WTC11 (cell line): Measurements from ENCODE around the gene MORC2. TPM values are rescaled to one million over a fixed set of nuclear protein-coding genes. Genes with fewer than 3 reads are reported as not detected.

Experiments
- ATAC-seq: fragments of 200-7000 bp; cut with Tn5 transposase; 2 replicates; pipeline ENCODE4 v1.10.0; 2021; ENCODE audit warnings: mild to moderate bottlenecking, moderate library complexity
- CTCF ChIA-PET: fragments of 300-600 bp; sonication (Branson Sonifier 250); formaldehyde crosslinking; loops from one replicate; lab custom pipeline; 2021; ENCODE audit warnings: antibody characterized with exemption; lab: Charles Lee
- POLR2A ChIA-PET: fragments of 350-600 bp; sonication (Branson Sonifier 250); formaldehyde crosslinking; loops from one replicate; lab custom pipeline; 2021; ENCODE audit warnings: antibody characterized with exemption; lab: Charles Lee
- DNase-seq: peaks from one replicate; pipeline ENCODE4 v3.0.0; 2021; ENCODE audit warnings: low spot score
- H3K27ac Mint-ChIP-seq: 2 replicates; pipeline ENCODE4 v1.8.0; 2021; ENCODE audit warnings: mixed read lengths
- H3K27me3 Mint-ChIP-seq: 2 replicates; pipeline ENCODE4 v1.8.0; 2021; ENCODE audit warnings: low read depth, mild to moderate bottlenecking, moderate library complexity, mixed read lengths
- H3K36me3 Mint-ChIP-seq: 2 replicates; pipeline ENCODE4 v1.8.0; 2021; ENCODE audit warnings: mixed read lengths
- H3K4me1 Mint-ChIP-seq: 2 replicates; pipeline ENCODE4 v1.8.0; 2022; ENCODE audit warnings: mixed read lengths
- H3K4me3 Mint-ChIP-seq: 2 replicates; pipeline ENCODE4 v1.8.0; 2021; ENCODE audit warnings: mild to moderate bottlenecking, moderate library complexity, mixed read lengths
- H3K9me3 Mint-ChIP-seq: 2 replicates; pipeline ENCODE4 v1.8.0; 2021; ENCODE audit warnings: mixed read lengths
- AFF4 ChIP-seq: sonication (generic); formaldehyde crosslinking; IDR thresholded peaks from 2 replicates; pipeline ENCODE4 v1.8.1; 2023; ENCODE audit warnings: mild to moderate bottlenecking, missing genetic modification reagents, borderline replicate concordance
- ARID4B ChIP-seq: sonication (generic); formaldehyde crosslinking; IDR thresholded peaks from 2 replicates; pipeline ENCODE4 v1.8.0; 2023; ENCODE audit warnings: missing genetic modification reagents, mild to moderate bottlenecking, borderline replicate concordance
- ATF6 ChIP-seq: sonication (generic); formaldehyde crosslinking; IDR thresholded peaks from 2 replicates; pipeline ENCODE4 v1.8.1; 2023; ENCODE audit warnings: mild to moderate bottlenecking, missing genetic modification reagents
- CDX4 ChIP-seq: fragments of 250-450 bp; sonication (Bioruptor Pico); IDR thresholded peaks from 2 replicates; pipeline ENCODE4 v1.9.0; 2021; ENCODE audit warnings: moderate library complexity, mild to moderate bottlenecking, inconsistent platforms, borderline replicate concordance
- CREB1 ChIP-seq: sonication (generic); formaldehyde crosslinking; IDR thresholded peaks from 2 replicates; pipeline ENCODE4 v1.8.0; 2023; ENCODE audit warnings: mild to moderate bottlenecking, missing genetic modification reagents
- E2F1 ChIP-seq: sonication (generic); formaldehyde crosslinking; IDR thresholded peaks from 2 replicates; pipeline ENCODE4 v1.8.0; 2022; ENCODE audit warnings: mild to moderate bottlenecking, missing genetic modification reagents
- GABPB1 ChIP-seq: sonication (generic); formaldehyde crosslinking; IDR thresholded peaks from 2 replicates; pipeline ENCODE4 v1.8.1; 2023; ENCODE audit warnings: mild to moderate bottlenecking, missing genetic modification reagents
- HMGXB4 ChIP-seq: sonication (generic); formaldehyde crosslinking; IDR thresholded peaks from 2 replicates; pipeline ENCODE4 v1.8.1; 2023; ENCODE audit warnings: mild to moderate bottlenecking, moderate library complexity, missing genetic modification reagents
- JAZF1 ChIP-seq: fragments of 250-450 bp; sonication (Bioruptor Pico); IDR thresholded peaks from 2 replicates; pipeline ENCODE4 v1.9.0; 2021; ENCODE audit warnings: moderate library complexity, mild to moderate bottlenecking, inconsistent platforms
- JUN ChIP-seq: sonication (generic); formaldehyde crosslinking; IDR thresholded peaks from 2 replicates; pipeline ENCODE4 v1.8.0; 2023; ENCODE audit warnings: mild to moderate bottlenecking, missing genetic modification reagents
- KAT7 ChIP-seq: sonication (generic); formaldehyde crosslinking; IDR thresholded peaks from 2 replicates; pipeline ENCODE4 v1.8.1; 2023; ENCODE audit warnings: missing genetic modification reagents, mild to moderate bottlenecking, borderline replicate concordance
- MYBL2 ChIP-seq: sonication (generic); formaldehyde crosslinking; IDR thresholded peaks from 2 replicates; pipeline ENCODE4 v1.8.1; 2023; ENCODE audit warnings: mild to moderate bottlenecking, moderate library complexity, missing genetic modification reagents
- NFYB ChIP-seq: sonication (generic); formaldehyde crosslinking; conservative IDR thresholded peaks from 2 replicates; pipeline ENCODE4 v1.8.0; 2022; ENCODE audit warnings: low read depth, missing genetic modification reagents
- PRRX2 ChIP-seq: fragments of 250-450 bp; sonication (Bioruptor Pico); IDR thresholded peaks from 2 replicates; pipeline ENCODE4 v1.8.0; 2021; ENCODE audit warnings: mild to moderate bottlenecking
- ZMAT4 ChIP-seq: fragments of 250-450 bp; sonication (Bioruptor Pico); IDR thresholded peaks from 2 replicates; pipeline ENCODE4 v1.9.0; 2021; ENCODE audit warnings: mild to moderate bottlenecking
- ZNF281 ChIP-seq: sonication (generic); formaldehyde crosslinking; IDR thresholded peaks from 2 replicates; pipeline ENCODE4 v1.8.0; 2023; ENCODE audit warnings: mild to moderate bottlenecking, missing genetic modification reagents
- ZNF396 ChIP-seq: fragments of 250-450 bp; sonication (Bioruptor Pico); IDR thresholded peaks from 2 replicates; pipeline ENCODE4 v1.8.0; 2021; ENCODE audit warnings: mild to moderate bottlenecking, moderate library complexity, borderline replicate concordance
- total RNA-seq: library from RNA; stranded (reverse); gene quantifications from 3 replicates; pipeline ENCODE4 v1.2.3, GENCODE V29; 2021
- TF ChIP-seq, protein P1 (sequence below): sonication (generic); formaldehyde crosslinking; IDR thresholded peaks from 2 replicates; pipeline ENCODE4 v1.8.0; 2023; ENCODE audit warnings: missing genetic modification reagents

The MORC2 gene
- total RNA-seq, 1 experiment from 2014 or later, result 62.3 TPM

- H3K36me3 Mint-ChIP-seq, result peaks cover 79% of the 10 kb centered on the region
- POLR2A ChIA-PET, result no interaction called here
- H3K9me3 Mint-ChIP-seq, result no peaks in the 10 kb centered on the region
- DNase-seq (no peak), ATAC-seq (no peak)
- no peak overlapping the region for H3K4me3 Mint-ChIP-seq
- no peaks in the 10 kb centered on the region for H3K27me3 Mint-ChIP-seq
- CTCF ChIA-PET, result no interaction called here
- H3K27ac Mint-ChIP-seq, result no peak overlapping the region
- no peaks in the 10 kb centered on the region for H3K4me1 Mint-ChIP-seq
- TF ChIP-seq JAZF1 (CRISPR knock-in tag), result no peak
- no peak for TF ChIP-seq PRRX2 (CRISPR knock-in tag)
- TF ChIP-seq KAT7 (CRISPR knock-in tag), result no peak
- no peak for TF ChIP-seq ZMAT4
- no peak for TF ChIP-seq CDX4 (CRISPR knock-in tag)
- no peak for TF ChIP-seq JUN
- TF ChIP-seq E2F1, result no peak
- TF ChIP-seq GABPB1 (CRISPR knock-in tag), result no peak
- TF ChIP-seq MYBL2 (CRISPR knock-in tag), result no peak
- no peak for TF ChIP-seq ARID4B
- TF ChIP-seq ZNF396 (CRISPR knock-in tag), result no peak
- no peak for TF ChIP-seq NFYB (CRISPR knock-in tag)
- TF ChIP-seq, protein P1, sequence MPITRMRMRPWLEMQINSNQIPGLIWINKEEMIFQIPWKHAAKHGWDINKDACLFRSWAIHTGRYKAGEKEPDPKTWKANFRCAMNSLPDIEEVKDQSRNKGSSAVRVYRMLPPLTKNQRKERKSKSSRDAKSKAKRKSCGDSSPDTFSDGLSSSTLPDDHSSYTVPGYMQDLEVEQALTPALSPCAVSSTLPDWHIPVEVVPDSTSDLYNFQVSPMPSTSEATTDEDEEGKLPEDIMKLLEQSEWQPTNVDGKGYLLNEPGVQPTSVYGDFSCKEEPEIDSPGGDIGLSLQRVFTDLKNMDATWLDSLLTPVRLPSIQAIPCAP (CRISPR knock-in tag), result no peak
- no peak for TF ChIP-seq AFF4 (CRISPR knock-in tag)
- TF ChIP-seq CREB1 (CRISPR knock-in tag), result no peak
- TF ChIP-seq ZNF281 (CRISPR knock-in tag), result no peak
- TF ChIP-seq HMGXB4 (CRISPR knock-in tag), result no peak
- no peak for TF ChIP-seq ATF6
Measured at GRCh38 chr22:30934053-30934452, 34.5 kb downstream of the MORC2 start.
